Fibroblast of upper back skin (primary cell): Measurements from ENCODE around the gene MZT2B.
"Not testable (repeated sequence)": the region's sequence is repeated elsewhere in the genome, so short reads cannot be mapped to it uniquely, and the experiment has no call there.

Experiments used
- DNase-seq: peaks from one replicate; pipeline ENCODE4 v3.0.0-alpha.2; 2013

The MZT2B gene

GRCh38 chr2:130180404-130181324 is 1.4 kb upstream of the MZT2B start:
- not testable (repeated sequence) for DNase-seq

- DNase-seq = peak; percentile 96
Measured at GRCh38 chr2:130181325-130181879, 660 bp upstream of the MZT2B start, which contains the start of gene SMPD4. Gene SMPD4 (minus strand): TSS chr2:130181602. CDS start chr2:130176592, 5,010 bp downstream.

- DNase-seq = not testable (repeated sequence)
Measured at GRCh38 chr2:130182826-130183511, 907 bp downstream of the MZT2B start.

- DNase-seq = peak; percentile 31
Measured at GRCh38 chr2:130183512-130184373, 1.7 kb downstream of the MZT2B start.

- no peak for DNase-seq
Measured at GRCh38 chr2:130185436-130185835, 3.4 kb downstream of the MZT2B start.

GRCh38 chr2:130185896-130186295 is 3.8 kb downstream of the MZT2B start:
- no peak for DNase-seq

GRCh38 chr2:130186391-130186790 is 4.3 kb downstream of the MZT2B start:
- no peak for DNase-seq

- no peak for DNase-seq
Measured at GRCh38 chr2:130187268-130187667, 5.2 kb downstream of the MZT2B start.

GRCh38 chr2:130187859-130188792 is 6.1 kb downstream of the MZT2B start:
- DNase-seq = not testable (repeated sequence)

GRCh38 chr2:130188958-130189357 is 6.9 kb downstream of the MZT2B start:
- not testable (repeated sequence) for DNase-seq

- DNase-seq = no peak
Measured at GRCh38 chr2:130190237-130190636, 8.2 kb downstream of the MZT2B start.

GRCh38 chr2:130191319-130191718 is 9.3 kb downstream of the MZT2B start:
- DNase-seq = not testable (repeated sequence)

- DNase-seq = not testable (repeated sequence)
Measured at GRCh38 chr2:130192451-130192850, 10.4 kb downstream of the MZT2B start.

GRCh38 chr2:130193824-130194223 is 11.8 kb downstream of the MZT2B start:
- DNase-seq = not testable (repeated sequence)

GRCh38 chr2:130195089-130195635 is 13.1 kb downstream of the MZT2B start:
- not testable (repeated sequence) for DNase-seq

- not testable (repeated sequence) for DNase-seq
Measured at GRCh38 chr2:130196052-130196451, 14.0 kb downstream of the MZT2B start.

GRCh38 chr2:130198343-130198742 is 16.3 kb downstream of the MZT2B start, which contains the start of gene TUBA3E:
Gene TUBA3E (minus strand): TSS chr2:130198439. CDS start chr2:130198360, 79 bp downstream.
- no peak for DNase-seq

- DNase-seq = not testable (repeated sequence)
Measured at GRCh38 chr2:130202518-130202917, 20.5 kb downstream of the MZT2B start.

- DNase-seq = not testable (repeated sequence)
Measured at GRCh38 chr2:130203150-130203549, 21.1 kb downstream of the MZT2B start.

- DNase-seq = not testable (repeated sequence)
Measured at GRCh38 chr2:130207051-130207450, 25.0 kb downstream of the MZT2B start.

- not testable (repeated sequence) for DNase-seq
Measured at GRCh38 chr2:130219147-130219546, 37.1 kb downstream of the MZT2B start.
